Peyer's patch (tissue), 4 donors: Measurements from ENCODE around the gene TAF12.

ENCODE experiments used
- CTCF ChIP-seq, 6 experiments: fragments of 450-650 bp in 4 of 6; fragments of 200-600 bp in 2 of 6; sonication (generic) in 1 of 6; IDR thresholded peaks; one replicate each; pipeline ENCODE4 v1.5.1; 2017 to 2019; ENCODE audit warnings: antibody characterized with exemption in 6 of 6, mild to moderate bottlenecking in 3 of 6, moderate library complexity in 1 of 6
- POLR2A ChIP-seq, 2 donors: fragments of 450-650 bp; IDR thresholded peaks; one replicate each; pipeline ENCODE4 v1.5.1; 2017; ENCODE audit warnings: antibody characterized with exemption in 2 of 2, mild to moderate bottlenecking in 2 of 2, moderate library complexity in 2 of 2

GRCh38 chr1:28682840-28683239 is 40.0 kb upstream of the TAF12 start:
- TF ChIP-seq CTCF (IDR thresholded peaks at IDR 0.05) (no peak), POLR2A (IDR thresholded peaks at IDR 0.05) (no peak)
